GM19025 (cell line): ENCODE measurements around the gene CHERP.
"Not testable (repeated sequence)": the region's sequence is repeated elsewhere in the genome, so short reads cannot be mapped to it uniquely, and the experiment has no call there.

ENCODE experiments used
- ATAC-seq: cut with Tn5 transposase; IDR thresholded peaks from one replicate; pipeline ENCODE4 v1.9.1; 2021; ENCODE audit warnings: mild to moderate bottlenecking, low read depth, moderate library complexity; ENCODE audit not compliant: unreplicated experiment

The CHERP gene

DNA sequence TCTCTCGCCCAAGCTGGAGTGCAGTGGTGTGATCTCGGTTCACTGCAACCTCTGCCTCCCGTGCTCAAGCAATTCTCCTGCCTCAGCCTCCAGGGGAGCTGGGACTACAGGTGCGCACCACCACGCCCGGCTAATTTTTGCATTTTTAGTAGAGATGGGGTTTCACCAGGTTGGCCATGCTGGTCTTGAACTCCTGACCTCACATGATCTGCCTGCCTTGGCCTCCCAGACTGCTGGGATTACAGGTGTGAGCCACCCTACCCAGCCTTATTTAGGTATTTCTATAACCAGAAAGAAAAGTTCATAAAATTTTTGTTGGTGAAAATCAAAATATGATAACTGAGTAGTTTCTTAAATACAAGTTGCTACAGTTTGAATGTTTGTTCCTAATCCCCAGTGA, 1.5 kb upstream of the CHERP start:
- ATAC-seq, result not testable (repeated sequence)

DNA sequence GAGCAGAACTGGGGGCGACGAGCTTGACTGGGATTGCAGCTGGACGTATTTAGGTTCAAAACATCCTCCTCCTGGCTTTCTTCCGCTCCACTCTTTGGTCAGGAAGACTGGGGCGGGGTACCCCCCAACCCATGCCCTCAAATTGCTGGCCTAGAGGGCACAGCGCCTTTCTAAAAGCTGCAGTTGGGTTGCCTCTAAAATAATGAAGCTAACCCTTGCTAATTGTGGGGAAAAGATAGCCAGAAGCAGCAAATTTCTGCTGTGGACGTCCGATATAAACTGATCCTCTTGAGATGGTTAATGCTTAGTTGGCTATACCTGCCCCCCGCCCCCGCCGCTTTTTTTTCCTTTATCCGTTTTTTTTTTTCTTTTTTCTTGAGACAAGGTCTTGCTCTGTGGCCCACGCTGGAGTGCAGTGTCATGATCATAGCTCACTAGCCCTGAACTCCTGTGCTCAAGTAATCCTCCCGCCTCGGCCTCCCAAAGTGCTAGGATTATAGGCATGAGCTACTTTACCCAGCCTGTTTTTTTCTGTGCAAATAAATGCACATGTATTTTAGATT, 754 bp upstream of the CHERP start:
- no peak for ATAC-seq

DNA sequence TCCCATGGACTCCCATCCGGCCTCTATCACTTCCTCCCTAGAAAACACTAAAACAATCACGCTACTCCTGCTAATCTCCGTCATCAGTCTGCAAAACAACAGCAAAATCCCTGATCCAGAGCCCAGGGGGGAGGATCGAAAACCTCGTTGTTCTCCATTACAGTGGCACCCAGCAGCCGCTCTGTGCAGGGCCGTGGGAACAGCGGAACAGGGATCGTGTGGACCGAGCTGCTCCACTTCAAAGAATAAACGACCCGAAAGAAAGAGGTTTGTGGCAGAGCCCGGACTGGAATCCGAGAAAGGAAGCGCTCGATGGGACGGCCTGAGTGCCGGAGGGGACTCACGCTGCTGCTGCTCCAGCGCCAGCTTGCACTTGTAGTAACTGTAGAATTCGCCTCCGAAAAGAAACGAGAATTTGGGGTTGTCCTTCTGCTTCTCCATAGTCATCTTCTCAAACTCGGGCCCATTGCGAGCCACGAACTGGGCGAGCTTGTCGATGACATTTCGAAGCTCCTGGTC, 652 bp downstream of the CHERP start:
- ATAC-seq, result no peak

DNA sequence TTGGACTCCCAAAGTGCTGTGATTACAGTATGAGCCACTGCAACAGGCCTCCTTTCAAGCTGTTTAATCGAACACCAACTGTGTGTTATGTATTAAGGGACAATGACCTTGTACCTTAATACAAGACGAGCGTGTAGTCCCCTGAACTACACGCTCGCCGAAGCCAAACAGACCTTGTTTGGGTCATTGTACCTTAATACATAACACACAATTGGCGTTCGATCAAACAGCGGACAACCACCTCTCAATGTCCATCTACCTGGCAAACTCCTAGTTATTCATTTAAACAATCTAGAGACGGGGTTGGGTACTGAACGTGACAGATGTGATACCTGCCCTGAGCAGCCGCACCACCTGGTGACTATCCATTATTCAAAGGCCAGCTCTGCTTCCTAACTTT, 1.3 kb downstream of the CHERP start:
- no peak for ATAC-seq

DNA sequence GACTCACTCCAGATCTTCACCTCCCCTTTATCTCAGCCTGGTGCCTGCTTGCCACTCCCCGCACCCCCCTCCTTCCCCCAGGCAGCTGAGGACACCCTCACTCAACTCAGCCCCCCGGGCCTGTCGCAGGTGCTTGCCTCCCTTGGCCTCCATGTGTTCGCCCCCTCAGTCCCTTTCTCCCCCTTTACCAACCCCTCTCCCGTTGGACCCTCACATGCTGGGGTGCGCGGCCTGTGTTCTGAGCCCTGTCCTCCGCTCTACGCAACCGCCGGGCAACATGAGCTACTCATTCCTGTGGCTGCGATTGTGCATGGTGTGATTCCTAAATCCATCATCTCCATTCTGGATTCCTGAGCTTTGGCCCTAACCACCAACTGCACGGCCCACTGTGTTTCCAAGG, 5.1 kb downstream of the CHERP start:
- no peak for ATAC-seq

DNA sequence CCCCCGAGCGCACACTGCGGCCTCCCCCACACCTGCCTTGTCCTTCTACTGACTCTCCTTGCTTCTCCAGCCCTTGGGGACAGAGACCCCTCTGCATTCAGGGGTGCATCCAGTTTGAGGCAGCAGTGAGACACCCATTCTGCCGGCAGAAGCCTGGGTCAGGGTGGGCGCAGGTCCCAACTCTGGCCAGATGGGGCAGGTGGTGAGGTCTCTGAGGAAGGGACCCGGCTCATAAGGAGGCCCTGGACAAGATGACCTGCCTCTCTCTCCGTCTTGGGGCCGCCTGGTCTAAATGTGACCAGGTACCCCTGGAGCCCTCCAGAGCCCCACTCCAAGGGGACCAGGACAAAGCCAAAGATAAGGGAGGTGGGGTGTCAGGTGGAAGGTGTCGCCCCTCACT, 6.1 kb downstream of the CHERP start:
- ATAC-seq, result no peak

DNA sequence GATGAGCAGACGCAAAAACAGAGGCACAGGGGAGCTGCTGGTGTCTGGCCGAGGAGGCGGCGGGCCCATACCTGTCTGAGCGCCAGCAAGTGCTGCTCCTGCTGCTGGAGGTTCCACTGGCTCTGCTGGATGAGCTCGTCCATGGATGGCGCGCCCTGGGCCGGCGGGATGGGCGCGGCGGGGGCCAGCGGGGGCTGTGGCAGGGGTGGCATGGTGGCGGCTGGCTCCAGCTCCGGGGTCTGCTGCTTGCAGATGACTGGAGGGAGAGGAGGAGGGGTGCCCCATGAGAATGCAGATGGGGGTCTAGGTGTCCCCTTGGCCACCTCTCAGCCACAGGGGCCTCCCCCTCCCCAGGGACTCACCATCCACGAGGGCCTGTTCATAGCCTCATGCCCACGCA, 6.9 kb downstream of the CHERP start:
- ATAC-seq, result no peak

DNA sequence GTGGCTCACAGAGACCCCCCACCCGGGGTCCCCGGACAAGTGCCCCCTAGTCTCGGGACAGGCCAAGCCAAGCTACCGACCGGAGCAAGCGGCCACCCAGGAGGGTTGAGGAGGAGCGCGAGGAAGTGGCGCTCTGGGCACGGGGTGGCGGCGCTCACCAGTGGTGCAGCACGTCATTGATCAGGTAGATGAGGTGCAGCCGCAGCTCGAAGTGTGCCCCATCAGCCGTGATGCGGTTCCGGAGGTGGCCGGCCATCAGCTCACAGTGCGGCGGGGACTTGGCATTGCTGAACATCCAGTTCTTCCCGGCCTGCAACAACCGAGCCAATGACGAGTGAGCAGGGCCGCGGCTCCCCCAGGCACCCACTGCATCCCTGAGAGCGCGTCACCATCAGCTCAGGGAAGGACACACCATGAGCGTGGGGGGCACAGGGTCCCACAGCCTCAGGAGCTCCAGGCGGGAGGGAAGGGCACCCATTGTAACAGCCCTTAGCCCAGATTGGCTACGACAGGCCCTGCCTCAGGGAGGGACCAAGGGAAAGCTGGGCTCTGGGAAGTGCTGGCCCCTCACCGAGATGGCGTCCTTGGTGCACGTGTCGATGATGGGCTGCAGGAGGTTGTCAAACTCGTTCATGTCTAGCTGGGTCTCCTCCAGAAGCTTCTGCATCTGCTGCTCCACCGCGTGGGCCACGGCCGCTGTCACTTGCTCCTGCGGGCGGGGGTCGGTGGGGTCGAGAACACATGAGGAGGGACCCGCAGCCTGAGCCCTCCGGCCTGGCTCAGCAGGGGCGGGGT, 9.6 kb downstream of the CHERP start:
- ATAC-seq, result no peak

DNA sequence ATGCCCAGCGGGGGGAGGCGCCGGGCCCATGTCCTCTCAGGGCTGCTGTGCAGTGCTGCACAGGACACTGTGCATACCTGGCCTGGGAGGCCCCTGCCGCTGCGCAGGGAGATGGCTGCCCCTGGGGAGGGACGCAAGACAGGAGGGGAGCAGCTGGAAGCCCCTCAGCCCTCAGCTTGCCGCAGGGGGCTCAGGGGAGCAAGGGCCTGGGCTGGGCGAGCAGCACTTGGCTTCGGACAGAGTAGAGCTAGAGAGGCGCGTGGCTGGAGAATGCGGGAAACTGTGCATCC, 10.9 kb downstream of the CHERP start:
- no peak for ATAC-seq

DNA sequence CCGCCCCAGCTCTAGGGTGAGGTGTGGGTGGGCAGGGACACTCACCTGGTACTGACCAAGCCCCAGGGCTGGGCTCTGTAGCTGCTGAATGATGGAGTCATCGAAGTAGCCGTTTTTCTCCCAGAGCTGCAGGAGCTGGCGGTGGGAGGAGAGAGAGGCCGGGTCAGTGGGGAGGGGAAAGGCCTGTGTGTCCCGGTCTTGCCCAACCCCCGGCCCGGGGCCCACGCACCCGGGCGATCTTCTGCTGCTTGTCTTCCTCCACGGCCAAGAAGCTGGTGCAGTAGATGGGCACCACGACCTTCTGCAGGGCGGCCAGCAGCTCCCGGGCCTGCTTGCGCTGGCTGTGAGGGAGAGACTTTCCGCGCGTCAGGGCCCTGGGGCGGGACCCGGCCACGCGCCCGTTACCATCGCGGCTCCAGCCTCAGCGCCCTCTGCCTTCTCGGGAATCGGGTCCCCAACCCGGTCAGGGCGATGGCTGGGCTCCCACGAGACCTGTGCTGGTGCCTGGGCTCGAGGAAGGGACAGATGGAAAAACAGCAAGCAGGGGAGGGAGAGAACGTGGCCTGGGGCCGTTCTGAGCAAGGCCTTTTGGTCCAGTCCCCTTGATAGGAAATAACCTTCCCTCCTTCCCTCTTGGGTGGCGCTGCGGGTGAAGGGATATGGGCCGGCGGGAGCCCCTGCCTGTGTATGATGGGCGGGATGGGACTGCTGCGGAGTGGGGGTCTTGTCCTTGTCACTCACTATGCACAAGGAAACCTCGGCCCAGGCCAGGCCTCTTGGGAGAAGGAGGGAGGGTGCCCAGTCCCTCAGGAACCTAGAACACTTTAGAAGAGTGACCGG, 11.5 kb downstream of the CHERP start:
- no peak for ATAC-seq

DNA sequence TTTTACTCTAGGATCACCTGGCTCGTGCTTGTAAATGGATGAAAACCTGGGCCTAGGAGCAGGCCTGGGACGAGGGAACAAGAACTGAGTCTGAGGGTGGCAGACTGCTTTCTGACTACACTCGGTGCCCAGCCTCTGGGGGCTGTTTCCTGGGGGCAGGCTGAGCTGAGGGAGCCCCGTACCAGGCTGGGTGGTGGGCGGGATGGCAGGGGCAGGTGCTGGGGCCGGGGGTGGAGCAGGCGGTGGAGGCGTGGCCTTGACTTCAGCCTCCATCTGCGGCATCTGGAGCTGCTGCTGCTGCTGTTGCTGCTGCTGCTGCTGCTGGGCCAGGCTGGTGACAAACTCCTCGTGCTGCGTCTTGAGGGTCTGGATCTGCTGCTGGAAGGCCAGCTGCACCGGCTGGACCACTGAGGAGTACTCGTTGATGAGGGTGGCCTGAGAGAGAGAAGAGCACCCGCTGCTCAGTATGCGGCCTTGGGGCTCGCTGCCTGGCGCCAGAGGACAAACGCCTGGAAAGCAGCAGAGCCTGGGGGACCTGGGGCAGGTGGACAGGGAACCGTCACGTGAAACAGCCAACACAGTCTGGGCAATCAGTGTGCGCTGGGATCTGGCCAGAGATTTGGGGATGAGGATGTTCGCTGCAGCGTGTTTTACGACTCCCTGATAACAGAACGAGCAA, 12.6 kb downstream of the CHERP start:
- ATAC-seq, result no peak

DNA sequence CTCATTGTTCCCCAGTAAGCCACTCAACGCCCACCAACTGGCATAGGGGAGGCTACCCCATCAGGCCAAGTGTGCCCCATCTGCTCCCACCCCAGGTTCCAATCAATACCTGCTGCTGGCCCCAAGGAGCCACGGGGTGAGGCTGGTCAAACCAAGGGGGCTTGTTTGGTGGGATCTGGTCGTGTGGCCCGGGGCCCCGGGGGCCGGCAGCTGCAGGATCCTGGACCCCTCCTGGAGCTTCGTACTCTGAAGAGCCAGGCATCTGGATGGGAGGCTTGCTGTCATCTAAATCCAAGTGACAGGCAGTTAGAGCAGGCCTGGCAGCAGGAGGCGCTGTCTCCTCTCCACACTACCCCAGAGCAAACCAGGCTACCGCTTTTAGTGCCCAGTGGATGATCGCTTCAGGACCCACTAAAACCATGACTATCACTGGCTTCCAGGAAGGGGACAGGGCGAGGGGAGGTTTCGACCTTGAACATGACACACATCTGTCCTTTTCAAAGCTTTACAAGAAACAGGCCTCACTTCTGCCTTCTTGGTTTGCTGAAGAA, 14.2 kb downstream of the CHERP start:
- no peak for ATAC-seq

DNA sequence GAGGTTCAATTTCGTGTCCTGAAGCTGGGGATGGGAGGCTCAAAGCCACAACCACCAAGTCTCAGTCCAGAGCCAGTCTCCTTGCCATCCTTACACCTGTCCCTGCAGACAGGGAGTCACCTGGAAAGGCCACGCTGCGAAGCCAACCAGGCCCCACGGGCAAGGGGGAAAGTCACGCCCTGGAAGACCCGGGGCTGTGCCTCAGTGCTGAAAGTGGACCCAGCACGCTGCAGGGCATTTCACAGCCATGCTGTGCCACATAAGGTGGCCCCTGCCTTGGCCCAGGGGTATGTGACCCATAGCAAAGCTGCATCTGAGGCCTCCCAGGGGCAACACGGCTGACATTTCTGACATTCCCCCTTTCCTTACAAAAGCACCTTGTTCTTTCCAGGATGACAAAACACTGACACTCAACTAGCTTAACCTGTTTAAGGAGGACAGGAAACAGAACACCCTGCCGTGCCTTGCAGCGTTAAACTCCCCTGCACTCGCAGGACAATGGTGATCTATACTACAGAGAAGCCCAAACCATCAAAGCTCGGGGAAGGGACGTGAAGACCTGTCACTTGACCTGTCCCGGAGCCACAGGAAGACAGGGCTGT, 14.8 kb downstream of the CHERP start:
- no peak for ATAC-seq

DNA sequence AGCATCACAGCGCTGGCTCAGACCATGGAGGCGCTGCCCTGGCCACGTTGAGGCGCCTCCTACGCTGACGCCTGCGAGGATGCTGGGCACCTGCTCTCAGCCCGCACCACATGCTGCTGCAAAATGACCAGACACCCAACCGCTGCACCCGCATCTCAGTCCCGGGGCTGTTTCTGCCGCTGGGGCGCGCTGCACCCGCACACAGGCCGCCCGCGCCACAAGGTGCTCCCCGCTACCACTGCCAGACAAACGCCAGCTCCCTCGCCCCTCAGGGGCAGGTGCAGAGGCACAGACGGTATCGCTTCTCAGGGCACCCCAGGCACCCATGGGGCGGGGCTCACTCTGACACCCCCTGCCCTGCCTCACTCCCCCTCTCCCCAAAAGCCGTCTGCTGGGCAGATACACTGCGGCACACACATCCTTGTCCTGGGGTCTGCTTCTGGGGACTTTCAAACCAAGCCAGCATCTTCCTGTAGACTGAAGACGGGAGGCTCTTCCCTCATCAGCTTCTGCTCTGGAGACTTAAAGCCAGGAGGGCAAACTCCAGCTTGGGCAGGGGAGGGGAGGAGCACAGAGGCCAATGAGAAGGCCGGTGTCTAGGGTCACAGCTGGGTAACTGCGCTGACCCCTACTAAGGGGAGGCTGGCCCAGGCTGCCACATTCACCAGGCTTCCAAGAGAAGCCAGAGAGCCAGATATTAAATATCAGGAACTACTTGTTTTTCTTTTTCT, 16.3 kb downstream of the CHERP start:
- no peak for ATAC-seq

DNA sequence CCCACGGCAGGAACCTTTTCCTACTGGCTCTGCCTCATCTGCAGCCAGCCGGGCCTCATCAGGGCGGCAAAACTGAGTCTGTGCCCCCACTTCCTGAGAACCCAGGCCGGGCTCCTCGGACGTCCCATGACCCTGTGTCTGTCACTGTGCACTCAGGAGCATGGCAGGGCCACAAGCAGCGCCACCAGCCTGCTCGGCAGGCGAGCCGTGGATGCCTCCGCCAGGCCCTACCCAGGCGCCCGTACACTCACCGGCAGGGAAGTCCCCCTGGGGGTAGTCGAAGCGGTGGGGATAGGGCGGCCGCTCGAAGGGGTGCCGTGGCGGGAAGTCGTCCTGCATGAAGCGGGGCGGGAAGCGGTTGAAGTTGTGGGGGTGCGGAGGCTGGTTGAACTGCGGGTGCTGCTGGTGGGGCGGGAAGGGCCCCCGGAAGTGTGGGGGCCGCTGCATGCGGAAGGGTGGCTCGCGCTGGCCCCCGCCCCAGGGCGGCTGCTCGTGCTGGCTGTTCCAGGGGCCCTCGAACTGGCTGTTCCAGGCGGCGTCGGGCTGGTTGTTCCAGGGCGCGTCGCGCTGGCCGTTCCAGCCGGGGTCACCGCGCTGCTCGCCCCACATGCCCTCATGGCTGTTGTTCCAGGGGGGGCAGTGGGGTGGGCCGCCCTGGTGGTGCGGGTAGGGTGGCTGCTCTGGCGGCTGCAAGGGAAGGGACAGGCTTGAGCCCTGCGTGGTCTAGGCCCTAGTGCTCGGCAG, 17.1 kb downstream of the CHERP start:
- ATAC-seq, result no peak

DNA sequence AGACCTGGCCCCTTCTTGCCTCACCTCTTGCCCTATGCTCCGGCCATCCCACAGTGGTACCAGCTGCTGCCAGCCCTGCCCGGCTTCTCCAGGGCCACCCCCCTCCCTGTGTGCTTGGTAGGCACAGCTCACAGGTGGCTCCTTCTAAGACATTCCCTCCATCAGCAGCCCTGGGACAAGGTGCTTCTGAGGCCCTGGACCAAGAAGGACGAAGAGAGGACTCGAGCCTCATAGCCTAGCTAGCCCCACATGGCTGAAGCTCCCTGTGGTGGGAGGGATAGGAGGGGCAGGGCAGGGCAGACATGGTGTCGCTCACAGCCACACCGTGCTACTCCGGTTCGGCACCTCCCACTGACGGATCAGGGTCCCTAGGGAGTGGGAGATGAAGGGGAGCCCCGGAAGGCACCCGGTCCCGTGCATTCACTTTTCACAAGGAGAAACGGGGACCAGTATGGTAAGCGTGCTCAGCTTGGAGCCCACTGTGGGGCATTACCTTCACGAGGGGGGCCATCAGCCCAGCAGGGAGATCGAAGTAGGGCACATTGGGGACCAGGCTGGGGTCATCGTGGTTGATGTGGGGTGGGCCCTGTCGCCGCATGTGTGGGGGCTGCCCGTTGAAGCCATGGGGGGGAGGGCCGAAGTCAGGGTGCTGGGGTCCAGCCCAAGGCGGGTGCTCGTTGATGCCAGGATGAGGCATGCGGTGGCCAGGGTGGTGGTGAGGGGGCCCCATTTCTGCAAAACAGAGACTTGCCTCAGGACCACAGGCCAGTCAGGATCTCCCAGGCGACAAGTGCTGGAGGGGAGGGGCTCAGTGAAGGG, 19.5 kb downstream of the CHERP start:
- no peak for ATAC-seq

DNA sequence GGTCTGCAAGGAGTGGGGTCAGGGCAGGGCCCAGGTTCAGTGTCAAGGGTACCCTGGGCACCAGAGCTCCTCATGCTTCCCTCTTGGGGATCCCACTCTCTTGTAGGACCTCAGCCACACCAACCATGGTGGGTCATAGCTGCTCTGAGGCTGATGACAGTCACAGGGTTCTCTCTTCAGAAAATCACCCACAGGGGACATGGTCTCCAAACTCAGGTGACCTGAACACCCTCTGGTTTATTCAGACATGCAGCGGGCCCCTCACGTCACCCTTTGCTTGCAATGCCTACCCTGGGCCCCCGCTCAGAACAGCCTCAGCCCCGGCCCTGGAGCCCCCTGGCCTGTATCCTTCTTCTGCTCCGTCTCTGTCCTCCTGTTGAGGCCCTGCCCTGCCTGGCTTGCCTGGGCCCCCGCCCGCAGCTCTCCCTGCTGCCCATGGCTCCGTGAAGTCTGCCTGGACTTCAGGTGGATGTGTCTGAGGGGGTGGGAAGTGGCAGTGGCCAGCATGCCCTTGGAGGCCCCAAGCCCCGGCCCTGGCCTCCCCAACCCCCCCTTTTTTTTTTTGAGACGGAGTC, 20.4 kb downstream of the CHERP start:
- ATAC-seq, result no peak
